ENCODE measurements around the gene HTRA2.

DNA sequence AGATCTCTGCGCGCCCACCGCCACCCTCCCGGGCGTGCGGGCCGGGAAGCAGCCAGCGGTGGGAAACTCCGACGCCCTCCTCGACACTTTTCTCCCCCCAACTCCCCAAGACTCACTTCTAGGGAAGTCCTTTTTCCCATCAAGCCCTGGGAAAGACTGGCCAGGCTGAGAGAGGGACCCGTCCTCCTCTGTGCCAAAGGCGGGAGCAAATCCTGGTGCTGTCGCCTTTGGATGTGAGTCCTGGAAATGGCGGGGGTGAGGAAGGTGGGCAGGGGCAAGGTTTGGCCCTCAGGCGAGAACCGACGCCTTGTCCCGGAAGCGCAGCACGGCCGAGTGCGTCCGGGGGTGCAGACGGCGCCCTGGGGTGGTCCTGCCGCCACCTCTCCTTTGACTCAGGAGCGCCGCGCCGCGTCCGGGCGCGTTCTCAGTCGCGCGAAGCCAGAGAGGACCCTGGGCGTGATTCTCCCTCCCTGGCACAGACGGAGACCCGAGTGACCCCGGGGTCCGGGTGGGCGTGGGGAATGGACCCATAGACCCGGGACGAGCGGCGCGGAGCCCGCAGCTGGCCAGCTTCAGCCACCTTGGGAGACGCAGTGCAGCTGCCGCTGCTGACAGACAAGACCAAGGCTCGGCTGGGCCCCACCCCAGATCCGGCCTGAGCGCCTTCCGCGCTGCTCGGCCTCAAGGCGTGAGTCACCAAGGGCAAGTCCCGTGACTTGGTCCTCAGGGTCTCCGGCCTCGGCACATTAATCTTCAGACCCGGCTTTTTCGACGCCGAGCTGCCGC lies 26.8 kb upstream of the HTRA2 start:
- TF ChIP-seq, protein P1, sequence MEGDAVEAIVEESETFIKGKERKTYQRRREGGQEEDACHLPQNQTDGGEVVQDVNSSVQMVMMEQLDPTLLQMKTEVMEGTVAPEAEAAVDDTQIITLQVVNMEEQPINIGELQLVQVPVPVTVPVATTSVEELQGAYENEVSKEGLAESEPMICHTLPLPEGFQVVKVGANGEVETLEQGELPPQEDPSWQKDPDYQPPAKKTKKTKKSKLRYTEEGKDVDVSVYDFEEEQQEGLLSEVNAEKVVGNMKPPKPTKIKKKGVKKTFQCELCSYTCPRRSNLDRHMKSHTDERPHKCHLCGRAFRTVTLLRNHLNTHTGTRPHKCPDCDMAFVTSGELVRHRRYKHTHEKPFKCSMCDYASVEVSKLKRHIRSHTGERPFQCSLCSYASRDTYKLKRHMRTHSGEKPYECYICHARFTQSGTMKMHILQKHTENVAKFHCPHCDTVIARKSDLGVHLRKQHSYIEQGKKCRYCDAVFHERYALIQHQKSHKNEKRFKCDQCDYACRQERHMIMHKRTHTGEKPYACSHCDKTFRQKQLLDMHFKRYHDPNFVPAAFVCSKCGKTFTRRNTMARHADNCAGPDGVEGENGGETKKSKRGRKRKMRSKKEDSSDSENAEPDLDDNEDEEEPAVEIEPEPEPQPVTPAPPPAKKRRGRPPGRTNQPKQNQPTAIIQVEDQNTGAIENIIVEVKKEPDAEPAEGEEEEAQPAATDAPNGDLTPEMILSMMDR (IDR thresholded peaks at IDR 0.05; ENCODE audit: low read depth, low read length, missing input control), result no peak
- TF ChIP-seq RXRA (IDR thresholded peaks at IDR 0.05) (no peak), YY1 (IDR thresholded peaks at IDR 0.05) (no peak), GABPA (IDR thresholded peaks at IDR 0.05 in 1 of 2, conservative IDR thresholded peaks at IDR 0.05 in 1 of 2) (no peak), RAD21 (IDR thresholded peaks at IDR 0.05) (peak; percentile 35 to 46), SP1 (IDR thresholded peaks at IDR 0.05) (no peak), EGR1 (IDR thresholded peaks at IDR 0.05; ENCODE audit: low read depth in 2 of 2) (no peak), HNF4A (conservative IDR thresholded peaks at IDR 0.05) (no peak), FOXA1 (IDR thresholded peaks at IDR 0.05) (no peak)
- TF ChIP-seq, protein P2, sequence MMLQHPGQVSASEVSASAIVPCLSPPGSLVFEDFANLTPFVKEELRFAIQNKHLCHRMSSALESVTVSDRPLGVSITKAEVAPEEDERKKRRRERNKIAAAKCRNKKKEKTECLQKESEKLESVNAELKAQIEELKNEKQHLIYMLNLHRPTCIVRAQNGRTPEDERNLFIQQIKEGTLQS (IDR thresholded peaks at IDR 0.05), result no peak
- TF ChIP-seq, protein P3, sequence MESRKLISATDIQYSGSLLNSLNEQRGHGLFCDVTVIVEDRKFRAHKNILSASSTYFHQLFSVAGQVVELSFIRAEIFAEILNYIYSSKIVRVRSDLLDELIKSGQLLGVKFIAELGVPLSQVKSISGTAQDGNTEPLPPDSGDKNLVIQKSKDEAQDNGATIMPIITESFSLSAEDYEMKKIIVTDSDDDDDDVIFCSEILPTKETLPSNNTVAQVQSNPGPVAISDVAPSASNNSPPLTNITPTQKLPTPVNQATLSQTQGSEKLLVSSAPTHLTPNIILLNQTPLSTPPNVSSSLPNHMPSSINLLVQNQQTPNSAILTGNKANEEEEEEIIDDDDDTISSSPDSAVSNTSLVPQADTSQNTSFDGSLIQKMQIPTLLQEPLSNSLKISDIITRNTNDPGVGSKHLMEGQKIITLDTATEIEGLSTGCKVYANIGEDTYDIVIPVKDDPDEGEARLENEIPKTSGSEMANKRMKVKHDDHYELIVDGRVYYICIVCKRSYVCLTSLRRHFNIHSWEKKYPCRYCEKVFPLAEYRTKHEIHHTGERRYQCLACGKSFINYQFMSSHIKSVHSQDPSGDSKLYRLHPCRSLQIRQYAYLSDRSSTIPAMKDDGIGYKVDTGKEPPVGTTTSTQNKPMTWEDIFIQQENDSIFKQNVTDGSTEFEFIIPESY (IDR thresholded peaks at IDR 0.05), result no peak
- TF ChIP-seq, protein P4, sequence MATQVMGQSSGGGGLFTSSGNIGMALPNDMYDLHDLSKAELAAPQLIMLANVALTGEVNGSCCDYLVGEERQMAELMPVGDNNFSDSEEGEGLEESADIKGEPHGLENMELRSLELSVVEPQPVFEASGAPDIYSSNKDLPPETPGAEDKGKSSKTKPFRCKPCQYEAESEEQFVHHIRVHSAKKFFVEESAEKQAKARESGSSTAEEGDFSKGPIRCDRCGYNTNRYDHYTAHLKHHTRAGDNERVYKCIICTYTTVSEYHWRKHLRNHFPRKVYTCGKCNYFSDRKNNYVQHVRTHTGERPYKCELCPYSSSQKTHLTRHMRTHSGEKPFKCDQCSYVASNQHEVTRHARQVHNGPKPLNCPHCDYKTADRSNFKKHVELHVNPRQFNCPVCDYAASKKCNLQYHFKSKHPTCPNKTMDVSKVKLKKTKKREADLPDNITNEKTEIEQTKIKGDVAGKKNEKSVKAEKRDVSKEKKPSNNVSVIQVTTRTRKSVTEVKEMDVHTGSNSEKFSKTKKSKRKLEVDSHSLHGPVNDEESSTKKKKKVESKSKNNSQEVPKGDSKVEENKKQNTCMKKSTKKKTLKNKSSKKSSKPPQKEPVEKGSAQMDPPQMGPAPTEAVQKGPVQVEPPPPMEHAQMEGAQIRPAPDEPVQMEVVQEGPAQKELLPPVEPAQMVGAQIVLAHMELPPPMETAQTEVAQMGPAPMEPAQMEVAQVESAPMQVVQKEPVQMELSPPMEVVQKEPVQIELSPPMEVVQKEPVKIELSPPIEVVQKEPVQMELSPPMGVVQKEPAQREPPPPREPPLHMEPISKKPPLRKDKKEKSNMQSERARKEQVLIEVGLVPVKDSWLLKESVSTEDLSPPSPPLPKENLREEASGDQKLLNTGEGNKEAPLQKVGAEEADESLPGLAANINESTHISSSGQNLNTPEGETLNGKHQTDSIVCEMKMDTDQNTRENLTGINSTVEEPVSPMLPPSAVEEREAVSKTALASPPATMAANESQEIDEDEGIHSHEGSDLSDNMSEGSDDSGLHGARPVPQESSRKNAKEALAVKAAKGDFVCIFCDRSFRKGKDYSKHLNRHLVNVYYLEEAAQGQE (IDR thresholded peaks at IDR 0.05), result peak; percentile 6
- TF ChIP-seq, protein P5, sequence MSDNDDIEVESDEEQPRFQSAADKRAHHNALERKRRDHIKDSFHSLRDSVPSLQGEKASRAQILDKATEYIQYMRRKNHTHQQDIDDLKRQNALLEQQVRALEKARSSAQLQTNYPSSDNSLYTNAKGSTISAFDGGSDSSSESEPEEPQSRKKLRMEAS (IDR thresholded peaks at IDR 0.05), result no peak

All from liver (tissue), 3 donors.